HepG2 (cell line): ENCODE data around the gene PLOD2. TPM values are rescaled to one million over a fixed set of nuclear protein-coding genes. Genes with fewer than 3 reads are reported as not detected.
A peak's percentile ranks its signal among the peaks of the same experiment; 100 is the strongest.

Source experiments
- CEBPB ChIP-seq: IDR thresholded peaks from 2 replicates; pipeline ENCODE4 v1.6.1; 2011; ENCODE audit warnings: low read depth, low read length, improper control_type of control experiment, borderline replicate concordance
- ZFP82 ChIP-seq: sonication (generic); formaldehyde crosslinking; IDR thresholded peaks from 2 replicates; pipeline ENCODE4 v1.5.1; 2020; ENCODE audit warnings: mild to moderate bottlenecking, missing genetic modification reagents, borderline replicate concordance
- ZHX2 ChIP-seq, 2 experiments: sonication (generic) in 1 of 2; formaldehyde crosslinking in 1 of 2; IDR thresholded peaks; 2 replicates each; pipeline versions ENCODE4 v1.6.1 to v1.9.0; 2014 to 2022; ENCODE audit warnings: antibody characterized with exemption in 1 of 2, borderline replicate concordance in 1 of 2, inconsistent platforms in 1 of 2, low read depth in 1 of 2, missing genetic modification reagents in 1 of 2
- ZNF549 ChIP-seq: sonication (generic); formaldehyde crosslinking; IDR thresholded peaks from 2 replicates; pipeline ENCODE4 v1.5.0; 2020; ENCODE audit warnings: missing genetic modification reagents
- ZNF75D ChIP-seq: sonication (generic); formaldehyde crosslinking; IDR thresholded peaks from 2 replicates; pipeline ENCODE4 v1.8.1; 2023; ENCODE audit warnings: missing genetic modification reagents, mild to moderate bottlenecking, borderline replicate concordance
- ZNF800 ChIP-seq: sonication (generic); formaldehyde crosslinking; IDR thresholded peaks from 2 replicates; pipeline ENCODE4 v1.4.0; 2020; ENCODE audit warnings: missing genetic modification reagents
- polyA plus RNA-seq, 8 experiments: library from polyadenylated mRNA; depleted of rRNA in 3 of 8; stranded (reverse) in 7 of 8; unstranded in 1 of 8; fragments of >200 nt; fragmentation: Illumina TruSeq in 4 of 8; extraction: Trizol in 4 of 8; gene quantifications; 2 replicates each; pipeline versions ENCODE4 v1.2.1 to v1.2.3, GENCODE V29; 2011 to 2016; ENCODE audit warnings: low read depth in 4 of 8, missing spikeins in 1 of 8, mixed read lengths in 1 of 8; ENCODE audit not compliant: insufficient read depth in 1 of 8
- total RNA-seq, 5 experiments: library from RNA; depleted of rRNA; stranded (reverse); fragments of >200 nt; fragmentation: Illumina TruSeq; extraction: Trizol; gene quantifications; 2 replicates each; pipeline ENCODE4 v1.2.3, GENCODE V29; 2016; ENCODE audit warnings: low read depth in 1 of 5

Gene PLOD2
- total and polyA plus RNA-seq, 2 of the 13 experiments (the other 11 are each of a cell fraction or from before 2014, with no cell fraction given) = 107 to 161 TPM

GRCh38 chr3:146163584-146163983 is 2.6 kb upstream of the PLOD2 start (continued):
- TF ChIP-seq ZHX2 (IDR thresholded peaks at IDR 0.05; ENCODE audit: low read depth) (no peak), ZHX2 (CRISPR knock-in tag; IDR thresholded peaks at IDR 0.05; ENCODE audit: borderline replicate concordance) (no peak), ZNF75D (no peak), CEBPB (peak; percentile 72), ZNF549 (CRISPR knock-in tag) (no peak), ZFP82 (CRISPR knock-in tag) (no peak), ZNF800 (CRISPR knock-in tag) (no peak)
